Esophagus muscularis mucosa (tissue), 4 donors: ENCODE measurements around the gene KRTAP1-4. TPM values are rescaled to one million over a fixed set of nuclear protein-coding genes. Genes with fewer than 3 reads are reported as not detected.

Source experiments
- DNase-seq: peaks from one replicate; pipeline ENCODE4 v3.0.0-alpha.2; 2017; ENCODE audit errors: extremely low spot score
- H3K27ac ChIP-seq, 4 donors: fragments of 200-600 bp; sonication (generic); replicated peaks in 1 of 4; 1 replicate in 3 of 4; 2 replicates in 1 of 4; pipeline ENCODE4 v1.5.1; 2016 to 2019; ENCODE audit warnings: mild to moderate bottlenecking in 1 of 4
- H3K27me3 ChIP-seq, 4 donors: fragments of 200-600 bp; sonication (generic); one replicate each; pipeline versions ENCODE4 v1.5.1 to v1.6.0; 2016 to 2019
- H3K36me3 ChIP-seq, 4 donors: fragments of 200-600 bp; sonication (generic); one replicate each; pipeline ENCODE4 v1.5.1; 2016 to 2019
- H3K4me1 ChIP-seq, 4 donors: fragments of 200-600 bp; sonication (generic); one replicate each; pipeline ENCODE4 v1.5.1; 2016 to 2019
- H3K4me3 ChIP-seq, 4 donors: fragments of 200-600 bp; sonication (generic); 1 replicate in 2 of 4; 2 replicates in 2 of 4; pipeline ENCODE4 v1.5.1; 2016 to 2019; ENCODE audit warnings: mild to moderate bottlenecking in 4 of 4, moderate library complexity in 1 of 4
- H3K9me3 ChIP-seq, 4 donors: fragments of 200-600 bp; sonication (generic); 1 replicate in 3 of 4; 2 replicates in 1 of 4; pipeline ENCODE4 v1.5.1; 2016 to 2019
- CTCF ChIP-seq, 3 experiments: fragments of 200-600 bp in 2 of 3; fragments of 450-650 bp in 1 of 3; sonication (generic) in 2 of 3; IDR thresholded peaks; one replicate each; pipeline ENCODE4 v1.5.1; 2017 to 2019; ENCODE audit warnings: antibody characterized with exemption in 3 of 3, mild to moderate bottlenecking in 2 of 3, moderate library complexity in 1 of 3
- EP300 ChIP-seq: sonication (generic); formaldehyde crosslinking; IDR thresholded peaks from one replicate; pipeline ENCODE4 v1.6.1; 2017; ENCODE audit warnings: antibody characterized with exemption
- POLR2A ChIP-seq: fragments of 450-650 bp; IDR thresholded peaks from one replicate; pipeline ENCODE4 v1.6.1; 2017; ENCODE audit warnings: antibody characterized with exemption, moderate library complexity, mild to moderate bottlenecking, low read depth
- POLR2AphosphoS5 ChIP-seq, 2 donors: sonication (generic); formaldehyde crosslinking; IDR thresholded peaks; one replicate each; pipeline ENCODE4 v1.6.1; 2017; ENCODE audit warnings: antibody characterized with exemption in 2 of 2
- WGBS: methylation state at CpG from one replicate; pipeline ENCODE4 v1.1.5; 2018; 5-methylcytosine and 5-hydroxymethylcytosine counted together
- intact Hi-C: fragments of 100-400 bp; cut with DNase I; formaldehyde crosslinking; loops from one replicate; pipeline ENCODE4 v1.15.1; 2023
- total RNA-seq, 4 donors: library from RNA; depleted of rRNA; stranded (reverse); fragments of >200 nt; gene quantifications; one replicate each; pipeline versions ENCODE4 v1.1.0 to v1.2.1, GENCODE V29; 2016

Gene KRTAP1-4
- total RNA-seq, 4 donors from 2014 or later = not detected

GRCh38 chr17:40997361-40997760 is 32.6 kb downstream of the KRTAP1-4 start:
- H3K27ac ChIP-seq = no peak overlapping the region
- intact Hi-C loops = no loop called here
- DNase-seq = no peak
- no peaks in the 10 kb centered on the region for H3K4me1 ChIP-seq
- H3K36me3 ChIP-seq = no peaks in the 10 kb centered on the region
- H3K9me3 ChIP-seq = no peaks in the 10 kb centered on the region
- 64% methylated on average over 2 of the region's 2 CpGs for WGBS
- H3K4me3 ChIP-seq = no peak overlapping the region
- TF ChIP-seq POLR2AphosphoS5 (IDR thresholded peaks at IDR 0.05) = no peak
- TF ChIP-seq POLR2A = no peak
- no peak for TF ChIP-seq EP300
- no peak for TF ChIP-seq CTCF (IDR thresholded peaks at IDR 0.05)
- peaks cover 0 to 12% (median 0%) of the 10 kb centered on the region in 4 donors for H3K27me3 ChIP-seq

- Histone ChIP-seq H3K4me1 (no peaks in the 10 kb centered on the region), H3K4me3 (no peak overlapping the region), H3K36me3 (no peaks in the 10 kb centered on the region), H3K9me3 (no peaks in the 10 kb centered on the region), H3K27ac (no peak overlapping the region), H3K27me3 (peaks cover 0 to 12% (median 0%) of the 10 kb centered on the region in 4 donors)
- 56% methylated on average over 4 of the region's 4 CpGs for WGBS
- intact Hi-C loops = no loop called here
- no peak for DNase-seq
- TF ChIP-seq POLR2AphosphoS5 (IDR thresholded peaks at IDR 0.05) = no peak
- no peak for TF ChIP-seq POLR2A
- TF ChIP-seq CTCF (IDR thresholded peaks at IDR 0.05) = no peak
- TF ChIP-seq EP300 = no peak
Measured at GRCh38 chr17:40996829-40997228, 33.2 kb downstream of the KRTAP1-4 start.

GRCh38 chr17:40995116-40995515 is 34.9 kb downstream of the KRTAP1-4 start:
- intact Hi-C loops = no loop called here
- Histone ChIP-seq H3K4me3 (no peak overlapping the region), H3K36me3 (no peaks in the 10 kb centered on the region), H3K27me3 (peaks cover 0 to 12% (median 2%) of the 10 kb centered on the region in 4 donors), H3K4me1 (no peaks in the 10 kb centered on the region), H3K27ac (no peak overlapping the region), H3K9me3 (no peaks in the 10 kb centered on the region)
- WGBS = 82% methylated on average over 1 of the region's 1 CpG
- TF ChIP-seq POLR2AphosphoS5 (IDR thresholded peaks at IDR 0.05) = no peak
- no peak for TF ChIP-seq EP300
- TF ChIP-seq CTCF (IDR thresholded peaks at IDR 0.05) = no peak
- TF ChIP-seq POLR2A = no peak
- DNase-seq = no peak

GRCh38 chr17:40993839-40994238 is 36.2 kb downstream of the KRTAP1-4 start, which contains the start of gene KRTAP3-3:
TSS of gene KRTAP3-3 (minus strand) at chr17:40994164. CDS start at chr17:40994097, 67 bp downstream.
- WGBS = 40% methylated on average over 4 of the region's 4 CpGs
- no peak for DNase-seq
- intact Hi-C loops = no loop called here

More at GRCh38 chr17:40993839-40994238, 36.2 kb downstream of the KRTAP1-4 start, which contains the start of gene KRTAP3-3:
- Histone ChIP-seq H3K4me1 (no peaks in the 10 kb centered on the region), H3K4me3 (no peak within 1 kb of the TSS), H3K36me3 (no peaks in the 10 kb centered on the region), H3K9me3 (no peaks in the 10 kb centered on the region), H3K27me3 (peaks cover 0 to 5% (median 2%) of the 10 kb centered on the region in 4 donors), H3K27ac (no peak within 1 kb of the TSS)
- no peak for TF ChIP-seq POLR2A
- no peak for TF ChIP-seq CTCF (IDR thresholded peaks at IDR 0.05)
- no peak for TF ChIP-seq POLR2AphosphoS5 (IDR thresholded peaks at IDR 0.05)
- TF ChIP-seq EP300 = no peak
